ENCODE measurements around the gene KLK7. TPM values are rescaled to one million over a fixed set of nuclear protein-coding genes. Genes with fewer than 3 reads are reported as not detected.

KLK7 gene
- total and polyA plus RNA-seq, 5 donors: not detected

DNA sequence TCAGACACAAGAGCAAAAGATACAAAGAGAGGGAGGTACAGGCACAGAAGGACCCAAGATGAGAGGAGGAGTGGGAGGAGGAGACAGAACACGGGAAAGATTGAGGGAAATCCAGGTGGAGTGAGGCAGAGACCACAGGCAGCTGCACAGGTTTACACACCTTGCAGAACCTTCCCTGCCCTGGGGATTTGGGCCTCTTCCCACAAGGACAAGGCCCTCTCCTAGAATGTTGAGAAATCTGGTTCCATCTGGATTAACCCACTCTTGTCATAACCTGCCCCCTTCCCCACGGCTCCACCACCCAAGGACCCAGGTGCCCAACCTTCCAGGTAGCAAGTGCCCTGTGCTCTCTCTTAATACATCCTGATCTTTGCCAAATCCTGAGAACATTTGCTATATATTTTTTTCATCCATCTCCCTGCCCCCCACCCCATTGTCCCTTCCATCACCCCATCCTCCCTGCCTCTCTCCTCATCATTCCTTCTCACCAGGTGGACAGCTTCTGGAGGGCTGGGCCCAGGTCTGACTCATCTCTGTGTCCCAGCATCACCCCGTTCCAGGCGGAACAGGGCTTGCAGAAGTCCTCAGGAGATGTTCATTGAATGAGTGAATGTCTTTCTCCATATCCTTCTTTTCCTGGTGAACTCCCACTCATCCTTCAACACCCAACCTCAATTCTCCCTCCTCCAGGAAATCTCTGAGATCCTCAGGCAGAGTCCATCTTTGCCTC lies 26.5 kb upstream of the KLK7 start:
- H3K27ac ChIP-seq (ENCODE audit: low read length): no peak overlapping the region
- DNase-seq (no peak), ATAC-seq (no peak)
- H3K4me1 ChIP-seq (ENCODE audit: control insufficient read depth, insufficient read depth, low read length): no peaks in the 10 kb centered on the region
- no peaks in the 10 kb centered on the region for H3K27me3 ChIP-seq (ENCODE audit: control insufficient read depth, insufficient read depth)
- intact Hi-C loops (cut with DNase I): no loop called here
- H3K4me3 ChIP-seq (ENCODE audit: low read length): no peak overlapping the region
- WGBS: 65% methylated on average over 4 of the region's 4 CpGs
- no peaks in the 10 kb centered on the region for H3K9me3 ChIP-seq (ENCODE audit: control insufficient read depth, low read length)

- intact Hi-C loops (cut with DNase I): no loop called here
- Histone ChIP-seq H3K9me3 (ENCODE audit: control insufficient read depth, low read length) (no peaks in the 10 kb centered on the region), H3K27ac (ENCODE audit: low read length) (no peak overlapping the region), H3K4me3 (ENCODE audit: low read length) (no peak overlapping the region), H3K27me3 (ENCODE audit: control insufficient read depth, insufficient read depth) (no peaks in the 10 kb centered on the region), H3K4me1 (ENCODE audit: control insufficient read depth, insufficient read depth, low read length) (no peaks in the 10 kb centered on the region)
- ATAC-seq: no peak
- no peak for DNase-seq
- 70% methylated on average over 19 of the region's 19 CpGs for WGBS
These were observed 25.6 kb upstream of the KLK7 start for GRCh38 chr19:51009061-51009891.

DNA sequence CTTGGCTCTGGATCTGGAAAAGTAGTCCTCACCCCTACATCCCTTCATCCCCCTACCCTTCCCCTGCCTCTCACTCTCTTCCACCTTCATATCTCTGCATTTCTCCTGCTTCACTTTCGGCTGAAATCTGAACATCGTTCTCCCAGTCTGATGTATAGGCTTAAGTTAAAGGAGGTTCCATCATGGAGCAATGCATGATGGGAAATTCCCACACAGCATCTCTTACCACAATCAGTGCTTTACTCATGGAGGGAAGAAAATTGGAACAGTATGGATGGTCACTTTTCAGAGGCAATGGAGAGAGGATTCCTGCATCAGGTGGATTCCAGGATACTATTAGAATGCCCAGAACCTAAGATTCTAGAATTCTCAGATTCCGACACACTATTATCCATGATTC lies 23.8 kb upstream of the KLK7 start:
- H3K27ac ChIP-seq (ENCODE audit: low read length): no peak overlapping the region
- no peak overlapping the region for H3K4me3 ChIP-seq (ENCODE audit: low read length)
- no peak for ATAC-seq
- no peak for DNase-seq
- H3K27me3 ChIP-seq (ENCODE audit: control insufficient read depth, insufficient read depth): no peaks in the 10 kb centered on the region
- H3K9me3 ChIP-seq (ENCODE audit: control insufficient read depth, low read length): no peaks in the 10 kb centered on the region
- no peaks in the 10 kb centered on the region for H3K4me1 ChIP-seq (ENCODE audit: control insufficient read depth, insufficient read depth, low read length)
- intact Hi-C loops (cut with DNase I): no loop called here
- 68% methylated on average over 3 of the region's 3 CpGs for WGBS

DNA sequence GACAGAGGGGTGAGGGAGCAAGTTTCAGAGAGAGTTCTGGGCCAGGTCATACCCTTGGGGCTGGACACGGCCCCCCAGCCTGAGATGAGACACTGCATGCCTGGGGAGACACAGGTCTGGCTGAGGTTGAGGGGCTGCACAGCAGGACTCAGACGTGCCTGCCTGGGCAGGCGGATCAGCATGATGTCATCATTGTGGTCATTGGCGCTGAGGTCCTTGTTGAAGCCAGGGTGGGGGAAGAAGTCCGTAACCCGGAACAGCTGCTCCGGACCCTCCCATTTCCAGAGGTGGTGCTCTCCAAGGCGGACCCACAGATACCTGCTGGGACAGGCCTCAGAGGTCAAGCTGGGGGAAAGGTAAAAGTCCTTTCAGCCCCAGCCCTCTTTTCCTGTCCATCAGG lies 22.7 kb upstream of the KLK7 start:
- DNase-seq (no peak), ATAC-seq (no peak)
- Histone ChIP-seq H3K4me1 (ENCODE audit: control insufficient read depth, insufficient read depth, low read length) (no peaks in the 10 kb centered on the region), H3K27ac (ENCODE audit: low read length) (no peak overlapping the region), H3K4me3 (ENCODE audit: low read length) (no peak overlapping the region), H3K27me3 (ENCODE audit: control insufficient read depth, insufficient read depth) (no peaks in the 10 kb centered on the region), H3K9me3 (ENCODE audit: control insufficient read depth, low read length) (no peaks in the 10 kb centered on the region)
- intact Hi-C loops (cut with DNase I): no loop called here
- 45% methylated on average over 8 of the region's 8 CpGs for WGBS

DNA sequence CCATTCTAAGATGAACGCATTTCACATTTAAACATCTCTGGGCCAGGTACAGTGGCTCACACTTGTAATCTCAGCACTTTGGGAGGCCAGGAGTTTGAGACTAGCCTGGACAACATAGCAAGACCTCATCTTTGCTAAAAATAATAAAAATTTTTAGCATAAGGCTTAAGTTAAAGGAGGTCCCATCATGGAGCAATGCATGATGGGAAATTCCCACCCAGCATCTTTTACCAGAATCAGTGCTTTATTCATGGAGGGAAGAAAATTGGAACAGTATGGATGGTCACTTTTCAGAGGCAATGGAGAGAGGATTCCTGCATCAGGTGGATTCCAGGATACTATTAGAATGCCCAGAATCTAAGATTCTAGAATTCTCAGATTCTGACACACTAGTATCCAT lies 21.5 kb upstream of the KLK7 start:
- no peaks in the 10 kb centered on the region for H3K27me3 ChIP-seq (ENCODE audit: control insufficient read depth, insufficient read depth)
- H3K9me3 ChIP-seq (ENCODE audit: control insufficient read depth, low read length): no peaks in the 10 kb centered on the region
- H3K4me3 ChIP-seq (ENCODE audit: low read length): no peak overlapping the region
- WGBS: 90% methylated on average over 1 of the region's 1 CpG
- intact Hi-C loops (cut with DNase I): no loop called here
- ATAC-seq: no peak
- DNase-seq: no peak
- no peaks in the 10 kb centered on the region for H3K4me1 ChIP-seq (ENCODE audit: control insufficient read depth, insufficient read depth, low read length)
- H3K27ac ChIP-seq (ENCODE audit: low read length): no peak overlapping the region

DNA sequence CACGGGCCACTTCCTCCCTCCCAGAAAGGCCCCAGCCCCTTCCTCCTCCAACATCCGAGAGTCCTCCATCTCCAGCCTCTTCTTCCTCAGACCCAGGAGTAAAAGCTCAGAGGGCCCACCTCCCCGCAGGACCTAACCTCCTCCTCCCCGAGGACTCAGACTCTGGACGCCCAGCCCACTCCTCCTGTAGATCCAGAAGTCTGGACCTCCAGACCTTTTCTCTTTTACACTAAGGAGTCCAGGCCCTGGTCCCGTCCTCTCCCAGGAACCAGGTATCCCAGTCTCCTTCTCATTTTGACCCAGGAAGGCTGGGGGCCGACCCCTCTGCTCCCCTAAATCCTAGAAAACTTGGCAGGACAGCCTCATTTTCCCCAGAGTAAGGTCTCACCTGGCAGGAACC lies 19.6 kb upstream of the KLK7 start:
- H3K27me3 ChIP-seq (ENCODE audit: control insufficient read depth, insufficient read depth): no peaks in the 10 kb centered on the region
- intact Hi-C loops (cut with DNase I): no loop called here
- ATAC-seq (no peak), DNase-seq (no peak)
- H3K9me3 ChIP-seq (ENCODE audit: control insufficient read depth, low read length): no peaks in the 10 kb centered on the region
- 77% methylated on average over 7 of the region's 7 CpGs for WGBS
- no peak overlapping the region for H3K4me3 ChIP-seq (ENCODE audit: low read length)
- no peak overlapping the region for H3K27ac ChIP-seq (ENCODE audit: low read length)
- no peaks in the 10 kb centered on the region for H3K4me1 ChIP-seq (ENCODE audit: control insufficient read depth, insufficient read depth, low read length)

DNA sequence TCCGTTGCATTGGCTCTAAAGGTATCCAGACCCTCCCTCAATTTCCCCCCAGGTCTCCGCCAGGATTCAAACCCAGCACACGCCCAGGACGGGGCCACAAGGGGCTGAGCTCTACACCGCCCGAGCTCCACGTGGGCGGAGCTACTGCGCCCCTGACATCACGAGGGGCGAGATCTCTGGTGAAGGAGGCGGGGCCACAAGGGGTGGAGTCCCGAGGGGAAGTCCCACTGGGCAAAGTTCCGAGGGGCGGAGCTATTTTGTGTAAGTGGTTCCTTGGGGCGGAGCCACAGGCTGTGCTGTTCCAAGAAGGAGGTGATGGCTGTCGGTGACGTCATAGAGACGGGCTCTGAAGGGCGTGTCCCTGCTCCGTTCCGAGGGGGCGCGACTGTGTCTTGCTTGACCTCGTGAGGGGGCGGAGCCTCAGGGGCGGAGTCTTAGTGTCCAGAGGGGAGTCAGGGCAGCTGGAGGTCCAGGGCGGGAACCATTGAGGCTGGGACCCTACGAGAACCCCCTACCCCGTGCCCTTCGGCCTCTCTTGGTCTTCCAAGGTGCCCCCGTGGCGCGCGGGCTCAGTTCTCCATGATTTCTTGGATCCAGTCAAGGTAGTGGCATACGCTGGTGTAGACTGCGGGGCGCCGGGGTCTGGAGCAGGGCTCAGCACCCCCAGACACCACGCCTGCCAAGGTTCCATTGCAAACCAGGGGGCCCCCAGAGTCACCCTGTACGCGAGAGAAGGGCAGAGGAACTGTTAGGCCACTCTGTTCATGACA lies 19.0 kb upstream of the KLK7 start:
- H3K9me3 ChIP-seq (ENCODE audit: control insufficient read depth, low read length): no peaks in the 10 kb centered on the region
- no peak overlapping the region for H3K4me3 ChIP-seq (ENCODE audit: low read length)
- H3K27me3 ChIP-seq (ENCODE audit: control insufficient read depth, insufficient read depth): no peaks in the 10 kb centered on the region
- WGBS: 67% methylated on average over 42 of the region's 42 CpGs
- DNase-seq (peak; percentile 28 to 61 (median 59)), ATAC-seq (peak in 1 of 2 donors; percentile 58)
- H3K4me1 ChIP-seq (ENCODE audit: control insufficient read depth, insufficient read depth, low read length): no peaks in the 10 kb centered on the region
- H3K27ac ChIP-seq (ENCODE audit: low read length): no peak overlapping the region
- intact Hi-C loops (cut with DNase I): no loop called here

- no peak overlapping the region for H3K4me3 ChIP-seq (ENCODE audit: low read length)
- no peak overlapping the region for H3K27ac ChIP-seq (ENCODE audit: low read length)
- no peaks in the 10 kb centered on the region for H3K4me1 ChIP-seq (ENCODE audit: control insufficient read depth, insufficient read depth, low read length)
- no peak for DNase-seq
- H3K9me3 ChIP-seq (ENCODE audit: control insufficient read depth, low read length): no peaks in the 10 kb centered on the region
- no peak for ATAC-seq
- intact Hi-C loops (cut with DNase I): no loop called here
- 56% methylated on average over 12 of the region's 12 CpGs for WGBS
- no peaks in the 10 kb centered on the region for H3K27me3 ChIP-seq (ENCODE audit: control insufficient read depth, insufficient read depth)
These were observed 18.4 kb upstream of the KLK7 start for GRCh38 chr19:51002089-51002532.

DNA sequence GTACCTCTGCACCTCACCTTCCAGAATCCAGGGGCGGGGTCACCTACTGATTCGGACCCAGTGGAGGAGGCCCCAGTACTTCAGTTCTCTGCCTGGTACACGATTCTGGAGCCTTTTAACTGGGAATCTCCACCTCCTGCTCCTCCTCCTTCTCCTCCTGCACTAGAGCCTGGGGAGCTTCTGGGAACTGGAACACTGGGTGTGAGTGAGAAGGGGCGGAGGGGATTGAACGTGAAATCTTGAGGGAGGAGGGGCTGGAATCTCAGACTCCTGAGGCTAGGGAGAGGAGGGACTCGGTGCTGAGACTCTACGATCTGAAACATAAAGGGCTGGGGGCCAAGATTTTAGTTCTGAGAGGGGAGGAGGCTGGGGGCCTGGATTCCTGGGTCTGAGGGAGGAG lies 17.8 kb upstream of the KLK7 start, which contains the start of gene KLK8:
TSS of gene KLK8 (minus strand) at position 90 of the 400 bp plus-strand sequence. CDS start 437 bp downstream, outside the sequence.
- Histone ChIP-seq H3K4me3 (ENCODE audit: low read length) (no peak within 1 kb of the TSS), H3K9me3 (ENCODE audit: control insufficient read depth, low read length) (no peaks in the 10 kb centered on the region), H3K27me3 (ENCODE audit: control insufficient read depth, insufficient read depth) (no peaks in the 10 kb centered on the region), H3K27ac (ENCODE audit: low read length) (no peak within 1 kb of the TSS), H3K4me1 (ENCODE audit: control insufficient read depth, insufficient read depth, low read length) (no peaks in the 10 kb centered on the region)
- 20% methylated on average over 7 of the region's 7 CpGs for WGBS
- intact Hi-C loops (cut with DNase I): no loop called here
- ATAC-seq (no peak), DNase-seq (no peak)

DNA sequence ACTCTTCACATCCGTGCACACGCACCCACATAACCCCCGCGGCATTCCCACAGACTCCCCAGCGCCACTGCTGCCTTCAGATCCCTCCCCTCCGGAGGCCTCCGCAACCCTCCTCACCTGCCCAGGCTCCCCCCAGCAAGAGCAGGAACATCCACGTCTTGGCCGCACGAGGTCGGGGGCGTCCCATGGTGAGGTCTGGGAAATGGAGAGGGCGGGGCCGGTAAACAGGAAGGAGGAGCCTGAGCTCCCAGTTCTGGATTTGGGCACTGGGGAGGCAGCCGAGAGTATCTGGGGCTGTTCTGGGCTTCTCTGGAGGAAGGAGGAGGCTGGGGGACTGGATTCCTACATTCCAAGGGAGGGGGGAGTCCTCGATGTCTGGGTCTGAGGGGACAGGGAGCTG lies 17.3 kb upstream of the KLK7 start:
- H3K27ac ChIP-seq (ENCODE audit: low read length): no peak overlapping the region
- H3K4me3 ChIP-seq (ENCODE audit: low read length): no peak overlapping the region
- WGBS: 37% methylated on average over 16 of the region's 16 CpGs
- intact Hi-C loops (cut with DNase I): no loop called here
- no peaks in the 10 kb centered on the region for H3K9me3 ChIP-seq (ENCODE audit: control insufficient read depth, low read length)
- ATAC-seq: no peak
- H3K27me3 ChIP-seq (ENCODE audit: control insufficient read depth, insufficient read depth): no peaks in the 10 kb centered on the region
- no peak for DNase-seq
- no peaks in the 10 kb centered on the region for H3K4me1 ChIP-seq (ENCODE audit: control insufficient read depth, insufficient read depth, low read length)

DNA sequence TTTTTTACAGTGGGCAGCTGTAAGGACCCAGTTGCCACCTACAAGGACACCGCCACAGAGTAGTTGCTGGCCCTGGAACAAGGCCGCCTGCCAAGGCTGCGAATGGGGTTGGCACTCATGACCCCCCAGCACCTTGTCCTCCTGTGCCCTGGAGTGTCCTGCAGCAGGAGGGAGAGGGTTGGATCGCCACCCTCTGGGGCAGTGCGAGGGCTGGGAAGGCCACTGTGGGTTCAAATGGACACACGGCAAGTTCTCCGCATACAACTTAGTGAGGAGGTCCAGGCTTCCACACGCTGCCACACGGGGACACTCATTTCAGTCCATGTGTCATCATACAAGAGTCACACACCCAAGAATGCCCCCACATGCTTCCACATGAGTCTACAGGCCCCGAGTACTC lies 16.7 kb upstream of the KLK7 start:
- ATAC-seq (no peak), DNase-seq (no peak)
- Histone ChIP-seq H3K27ac (ENCODE audit: low read length) (no peak overlapping the region), H3K9me3 (ENCODE audit: control insufficient read depth, low read length) (no peaks in the 10 kb centered on the region), H3K27me3 (ENCODE audit: control insufficient read depth, insufficient read depth) (no peaks in the 10 kb centered on the region), H3K4me3 (ENCODE audit: low read length) (no peak overlapping the region), H3K4me1 (ENCODE audit: control insufficient read depth, insufficient read depth, low read length) (no peaks in the 10 kb centered on the region)
- WGBS: 83% methylated on average over 10 of the region's 10 CpGs
- intact Hi-C loops (cut with DNase I): no loop called here

Measured in right cardiac atrium (tissue), 5 donors.